GM23248 (cell line): ENCODE measurements around the gene ZMYND11. TPM values are rescaled to one million over a fixed set of nuclear protein-coding genes. Genes with fewer than 3 reads are reported as not detected.

ENCODE experiments used
- DNase-seq: peaks from one replicate; pipeline ENCODE4 v3.0.0-alpha.2; 2015
- H2AFZ ChIP-seq: fragments of 200-600 bp; sonication (generic); 2 replicates; pipeline ENCODE4 v1.6.1; 2016; ENCODE audit warnings: antibody characterized with exemption
- H3F3A ChIP-seq: fragments of 200-600 bp; sonication (generic); 2 replicates; pipeline ENCODE4 v1.6.1; 2016; ENCODE audit warnings: mild to moderate bottlenecking, antibody characterized with exemption, mixed run types; ENCODE audit not compliant: insufficient read depth
- H3K27ac ChIP-seq: fragments of 200-600 bp; sonication (generic); 2 replicates; pipeline ENCODE4 v1.5.1; 2016; ENCODE audit warnings: mild to moderate bottlenecking
- H3K27me3 ChIP-seq: fragments of 200-600 bp; sonication (generic); replicated peaks from 2 replicates; pipeline ENCODE4 v1.6.1; 2016; ENCODE audit warnings: mild to moderate bottlenecking; ENCODE audit not compliant: insufficient read depth
- H3K36me3 ChIP-seq: fragments of 200-600 bp; sonication (generic); 2 replicates; pipeline ENCODE4 v1.6.1; 2016; ENCODE audit warnings: low read depth, mild to moderate bottlenecking
- H3K4me1 ChIP-seq: fragments of 200-600 bp; sonication (generic); 2 replicates; pipeline ENCODE4 v1.6.1; 2016; ENCODE audit warnings: mild to moderate bottlenecking; ENCODE audit not compliant: insufficient read depth
- H3K4me2 ChIP-seq: fragments of 200-600 bp; sonication (generic); one replicate; pipeline ENCODE4 v1.6.1; 2016; ENCODE audit warnings: mild to moderate bottlenecking; ENCODE audit not compliant: unreplicated experiment
- H3K4me3 ChIP-seq: fragments of 200-600 bp; sonication (generic); 2 replicates; pipeline ENCODE4 v1.5.1; 2016; ENCODE audit warnings: mild to moderate bottlenecking
- H3K79me2 ChIP-seq: fragments of 200-600 bp; sonication (generic); 2 replicates; pipeline ENCODE4 v1.6.1; 2016; ENCODE audit warnings: mild to moderate bottlenecking; ENCODE audit not compliant: insufficient read depth
- H3K9ac ChIP-seq: fragments of 200-600 bp; sonication (generic); 2 replicates; pipeline ENCODE4 v1.6.1; 2016; ENCODE audit warnings: mild to moderate bottlenecking
- H3K9me2 ChIP-seq: fragments of 200-600 bp; sonication (generic); 2 replicates; pipeline ENCODE4 v1.6.1; 2016; ENCODE audit warnings: mixed run types, mild to moderate bottlenecking, moderate library complexity; ENCODE audit not compliant: insufficient read depth
- H3K9me3 ChIP-seq: fragments of 200-600 bp; sonication (generic); one replicate; pipeline ENCODE4 v1.6.1; 2017; ENCODE audit warnings: low read depth
- H4K20me1 ChIP-seq: fragments of 200-600 bp; sonication (generic); 2 replicates; pipeline ENCODE4 v1.6.0; 2016; ENCODE audit not compliant: insufficient read depth
- EZH2 ChIP-seq: fragments of 200-600 bp; sonication (generic); IDR thresholded peaks from 2 replicates; pipeline ENCODE4 v1.6.1; 2018; ENCODE audit warnings: antibody characterized with exemption, mild to moderate bottlenecking; ENCODE audit not compliant: insufficient read depth, poor library complexity, severe bottlenecking
- EZH2phosphoT487 ChIP-seq: fragments of 200-600 bp; sonication (generic); IDR thresholded peaks from 2 replicates; pipeline ENCODE4 v1.6.1; 2018; ENCODE audit warnings: antibody characterized with exemption, moderate library complexity, mild to moderate bottlenecking, low read depth; ENCODE audit not compliant: insufficient read depth
- WGBS, 2 experiments: methylation state at CpG; one replicate each; pipeline ENCODE4 v1.1.6; 2015 to 2017; ENCODE audit warnings: low lambda C conversion rate in 2 of 2, low coverage in 1 of 2; ENCODE audit errors: missing lambda C conversion rate in 2 of 2; 5-methylcytosine and 5-hydroxymethylcytosine counted together
- in situ Hi-C: fragments of 300-500 bp; cut with MboI; formaldehyde crosslinking; loops from 2 replicates; pipeline ENCODE4 v1.15.0; 2020
- polyA plus RNA-seq: library from polyadenylated mRNA; unstranded; fragments of >200 nt; fragmentation: Nextera tagmentation; extraction: Ambion mirVana; gene quantifications from 2 replicates; pipeline ENCODE4 v1.2.1, GENCODE V29; 2016
- total RNA-seq: library from RNA; depleted of rRNA; stranded (reverse); fragments of >200 nt; shearing (Covaris generic); gene quantifications from 2 replicates; pipeline ENCODE4 v1.2.3, GENCODE V29; 2014

The ZMYND11 gene
- total and polyA plus RNA-seq, 2 experiments from 2014 or later: 47.1 to 63.4 TPM

- Histone ChIP-seq H3K9ac (no peak overlapping the region), H3K4me1 (no peaks in the 10 kb centered on the region), H3K27ac (no peak overlapping the region), H3K36me3 (no peaks in the 10 kb centered on the region), H3K4me2 (no peak overlapping the region), H3F3A (no peaks in the 10 kb centered on the region), H3K79me2 (no peaks in the 10 kb centered on the region), H4K20me1 (no peaks in the 10 kb centered on the region), H3K4me3 (no peak overlapping the region), H3K9me2 (no peaks in the 10 kb centered on the region), H3K9me3 (no peaks in the 10 kb centered on the region), H2AFZ (no peak overlapping the region), H3K27me3 (no peaks in the 10 kb centered on the region)
- peak; percentile 33 for DNase-seq
- in situ Hi-C loops: no loop called here
- 62 to 64% methylated on average over 8 of the region's 8 CpGs for WGBS, 2 experiments
- TF ChIP-seq EZH2 (no peak), EZH2phosphoT487 (no peak)
These were observed 131.7 kb downstream of the ZMYND11 start for GRCh38 chr10:266974-267425.

- WGBS, 2 experiments: 89 to 91% methylated on average over 11 of the region's 11 CpGs
- Histone ChIP-seq H3K9me2 (no peaks in the 10 kb centered on the region), H2AFZ (no peak overlapping the region), H3F3A (no peaks in the 10 kb centered on the region), H3K27ac (no peak overlapping the region), H3K9ac (no peak overlapping the region), H3K4me1 (no peaks in the 10 kb centered on the region), H3K79me2 (no peaks in the 10 kb centered on the region), H3K4me3 (no peak overlapping the region), H3K27me3 (no peaks in the 10 kb centered on the region), H4K20me1 (no peaks in the 10 kb centered on the region), H3K4me2 (no peak overlapping the region), H3K36me3 (no peaks in the 10 kb centered on the region), H3K9me3 (no peaks in the 10 kb centered on the region)
- TF ChIP-seq EZH2 (no peak), EZH2phosphoT487 (no peak)
- in situ Hi-C loops: no loop called here
- DNase-seq: no peak
These were observed 132.4 kb downstream of the ZMYND11 start for GRCh38 chr10:267705-268104.

- Histone ChIP-seq H4K20me1 (no peaks in the 10 kb centered on the region), H3K4me2 (no peak overlapping the region), H3K9me2 (no peaks in the 10 kb centered on the region), H3K27me3 (no peaks in the 10 kb centered on the region), H3K4me3 (no peak overlapping the region), H3K36me3 (no peaks in the 10 kb centered on the region), H3F3A (no peaks in the 10 kb centered on the region), H3K27ac (no peak overlapping the region), H3K79me2 (no peaks in the 10 kb centered on the region), H3K9ac (no peak overlapping the region), H2AFZ (no peak overlapping the region), H3K9me3 (no peaks in the 10 kb centered on the region), H3K4me1 (no peaks in the 10 kb centered on the region)
- TF ChIP-seq EZH2: no peak
- in situ Hi-C loops: no loop called here
- no peak for DNase-seq
- 51 to 55% methylated on average over 10 of the region's 10 CpGs for WGBS, 2 experiments
These were observed 134.3 kb downstream of the ZMYND11 start for GRCh38 chr10:269440-270074.

- no peak for DNase-seq
- in situ Hi-C loops: no loop called here
These were observed 135.9 kb downstream of the ZMYND11 start for GRCh38 chr10:271201-271600.

More at GRCh38 chr10:271201-271600, 135.9 kb downstream of the ZMYND11 start:
- Histone ChIP-seq H3K9me3 (no peaks in the 10 kb centered on the region), H4K20me1 (no peaks in the 10 kb centered on the region), H3K4me2 (no peak overlapping the region), H3K9ac (no peak overlapping the region), H3K27ac (no peak overlapping the region), H3K36me3 (no peaks in the 10 kb centered on the region), H3K27me3 (no peaks in the 10 kb centered on the region), H3K4me1 (no peaks in the 10 kb centered on the region), H3F3A (no peaks in the 10 kb centered on the region), H3K79me2 (no peaks in the 10 kb centered on the region), H3K4me3 (no peak overlapping the region), H3K9me2 (no peaks in the 10 kb centered on the region), H2AFZ (no peak overlapping the region)
- TF ChIP-seq EZH2 (no peak), EZH2phosphoT487 (no peak)
- 75 to 79% methylated on average over 3 of the region's 3 CpGs for WGBS, 2 experiments
